Mononuclear cell (primary cell): ENCODE results near the gene IL32. TPM values are rescaled to one million over a fixed set of nuclear protein-coding genes. Genes with fewer than 3 reads are reported as not detected.
"Not testable (repeated sequence)": the region's sequence is repeated elsewhere in the genome, so short reads cannot be mapped to it uniquely, and the experiment has no call there.

Experiments used
- H3K27me3 ChIP-seq: 2 replicates; pipeline ENCODE4 v1.6.0; 2011; ENCODE audit warnings: low read length, control low read depth; ENCODE audit not compliant: insufficient read depth
- H3K4me1 ChIP-seq: 2 replicates; pipeline ENCODE4 v1.5.1; 2011; ENCODE audit warnings: mild to moderate bottlenecking, low read length, control low read depth; ENCODE audit not compliant: insufficient read depth
- H3K4me3 ChIP-seq: 2 replicates; pipeline ENCODE4 v1.5.1; 2011; ENCODE audit warnings: mild to moderate bottlenecking, low read length, moderate library complexity
- H3K9me3 ChIP-seq: 2 replicates; pipeline ENCODE4 v1.5.1; 2011; ENCODE audit warnings: low read depth, mild to moderate bottlenecking, control low read depth, low read length
- total RNA-seq: library from RNA; depleted of rRNA; stranded (reverse); fragments of >200 nt; gene quantifications from one replicate; pipeline ENCODE4 v1.2.3, GENCODE V29; 2012

The IL32 gene
- total RNA-seq, 1 donor, result 115 TPM

- peaks cover 63% of the 10 kb centered on the region for H3K4me1 ChIP-seq
- not testable (repeated sequence) for H3K4me3 ChIP-seq, H3K27me3 ChIP-seq, H3K9me3 ChIP-seq
Observed at GRCh38 chr16:3069146-3069545, 3.7 kb downstream of the IL32 start.

GRCh38 chr16:3070608-3071111, 5.2 kb downstream of the IL32 start:
- Histone ChIP-seq H3K4me3 (no peak overlapping the region), H3K4me1 (peaks cover 72% of the 10 kb centered on the region), H3K9me3 (no peaks in the 10 kb centered on the region), H3K27me3 (no peaks in the 10 kb centered on the region)

GRCh38 chr16:3071655-3072054, 6.2 kb downstream of the IL32 start:
- Histone ChIP-seq H3K4me1 (peaks cover 82% of the 10 kb centered on the region), H3K27me3 (no peaks in the 10 kb centered on the region), H3K9me3 (no peaks in the 10 kb centered on the region), H3K4me3 (no peak overlapping the region)

GRCh38 chr16:3072148-3072547, 6.7 kb downstream of the IL32 start:
- H3K27me3 ChIP-seq, H3K4me3 ChIP-seq, H3K9me3 ChIP-seq: not testable (repeated sequence)
- peaks cover 87% of the 10 kb centered on the region for H3K4me1 ChIP-seq

GRCh38 chr16:3072576-3073263, 7.3 kb downstream of the IL32 start:
- not testable (repeated sequence) for H3K9me3 ChIP-seq, H3K27me3 ChIP-seq, H3K4me3 ChIP-seq
- peaks cover 93% of the 10 kb centered on the region for H3K4me1 ChIP-seq

- no peak overlapping the region for H3K4me3 ChIP-seq
- no peaks in the 10 kb centered on the region for H3K9me3 ChIP-seq
- H3K27me3 ChIP-seq, result no peaks in the 10 kb centered on the region
- H3K4me1 ChIP-seq, result peaks cover 89% of the 10 kb centered on the region
Observed at GRCh38 chr16:3073448-3073847, 8.0 kb downstream of the IL32 start.

GRCh38 chr16:3074860-3075522, 9.6 kb downstream of the IL32 start:
- Histone ChIP-seq H3K9me3 (no peaks in the 10 kb centered on the region), H3K4me1 (peaks cover 76% of the 10 kb centered on the region), H3K27me3 (no peaks in the 10 kb centered on the region), H3K4me3 (no peak overlapping the region)

- Histone ChIP-seq H3K4me3 (no peak overlapping the region), H3K4me1 (peaks cover 70% of the 10 kb centered on the region), H3K9me3 (no peaks in the 10 kb centered on the region), H3K27me3 (no peaks in the 10 kb centered on the region)
Observed at GRCh38 chr16:3075523-3075915, 10.1 kb downstream of the IL32 start.

- not testable (repeated sequence) for H3K4me3 ChIP-seq, H3K27me3 ChIP-seq, H3K9me3 ChIP-seq
- peaks cover 66% of the 10 kb centered on the region for H3K4me1 ChIP-seq
Observed at GRCh38 chr16:3075946-3076345, 10.5 kb downstream of the IL32 start.

GRCh38 chr16:3076577-3076976, 11.1 kb downstream of the IL32 start:
- no peaks in the 10 kb centered on the region for H3K9me3 ChIP-seq
- no peaks in the 10 kb centered on the region for H3K27me3 ChIP-seq
- peaks cover 60% of the 10 kb centered on the region for H3K4me1 ChIP-seq
- no peak overlapping the region for H3K4me3 ChIP-seq

- H3K27me3 ChIP-seq, result no peaks in the 10 kb centered on the region
- H3K4me3 ChIP-seq, result no peak overlapping the region
- peaks cover 29% of the 10 kb centered on the region for H3K4me1 ChIP-seq
- no peaks in the 10 kb centered on the region for H3K9me3 ChIP-seq
Observed at GRCh38 chr16:3080024-3080423, 14.6 kb downstream of the IL32 start.

GRCh38 chr16:3081957-3082356, 16.5 kb downstream of the IL32 start:
- H3K4me3 ChIP-seq, H3K27me3 ChIP-seq, H3K9me3 ChIP-seq: not testable (repeated sequence)
- peaks cover 25% of the 10 kb centered on the region for H3K4me1 ChIP-seq

GRCh38 chr16:3083408-3083807, 18.0 kb downstream of the IL32 start:
- H3K9me3 ChIP-seq, H3K27me3 ChIP-seq, H3K4me3 ChIP-seq: not testable (repeated sequence)
- peaks cover 28% of the 10 kb centered on the region for H3K4me1 ChIP-seq

GRCh38 chr16:3084491-3084890, 19.1 kb downstream of the IL32 start:
- Histone ChIP-seq H3K9me3 (no peaks in the 10 kb centered on the region), H3K4me1 (peaks cover 28% of the 10 kb centered on the region), H3K4me3 (no peak overlapping the region), H3K27me3 (no peaks in the 10 kb centered on the region)

- Histone ChIP-seq H3K27me3 (no peaks in the 10 kb centered on the region), H3K4me3 (no peak overlapping the region), H3K9me3 (no peaks in the 10 kb centered on the region), H3K4me1 (peaks cover 28% of the 10 kb centered on the region)
Observed at GRCh38 chr16:3084969-3085670, 19.7 kb downstream of the IL32 start.
